RWPE2 (cell line): Measurements from ENCODE around the gene CSNK1D.
A peak's percentile ranks its signal among the peaks of the same experiment; 100 is the strongest.

Experiments used
- ATAC-seq: fragments of 200-7000 bp; cut with Tn5 transposase; 3 replicates; pipeline ENCODE4 v1.9.1; 2021; ENCODE audit warnings: low read depth
- DNase-seq: peaks from one replicate; pipeline ENCODE4 v3.0.0-alpha.2; 2020; ENCODE audit warnings: low spot score
- H3K27ac ChIP-seq: fragments of 450-650 bp; 2 replicates; pipeline ENCODE4 v1.5.1; 2017; ENCODE audit warnings: mild to moderate bottlenecking; ENCODE audit not compliant: poor library complexity, severe bottlenecking
- H3K27me3 ChIP-seq: fragments of 250-450 bp; sonication (Bioruptor Pico); 2 replicates; pipeline ENCODE4 v1.5.1; 2021; ENCODE audit warnings: mild to moderate bottlenecking, moderate library complexity; ENCODE audit not compliant: insufficient read depth, poor library complexity, severe bottlenecking
- H3K36me3 ChIP-seq: fragments of 250-450 bp; sonication (Bioruptor Pico); 2 replicates; pipeline ENCODE4 v1.5.1; 2020; ENCODE audit warnings: low read depth, mild to moderate bottlenecking, moderate library complexity
- H3K4me1 ChIP-seq: fragments of 250-450 bp; sonication (Bioruptor Pico); 2 replicates; pipeline ENCODE4 v1.5.1; 2021; ENCODE audit warnings: mild to moderate bottlenecking, moderate library complexity; ENCODE audit not compliant: insufficient read depth, poor library complexity, severe bottlenecking
- H3K4me3 ChIP-seq: fragments of 250-450 bp; sonication (Bioruptor Pico); 2 replicates; pipeline ENCODE4 v1.5.1; 2021; ENCODE audit warnings: mild to moderate bottlenecking, moderate library complexity; ENCODE audit not compliant: severe bottlenecking
- H3K9me3 ChIP-seq: fragments of 250-450 bp; sonication (Bioruptor Pico); 2 replicates; pipeline ENCODE4 v1.5.1; 2021; ENCODE audit warnings: mild to moderate bottlenecking, moderate library complexity; ENCODE audit not compliant: severe bottlenecking
- CTCF ChIP-seq: fragments of 450-650 bp; IDR thresholded peaks from one replicate; pipeline ENCODE4 v1.5.1; 2017; ENCODE audit warnings: mild to moderate bottlenecking, moderate library complexity; ENCODE audit not compliant: poor library complexity, severe bottlenecking

Gene CSNK1D

GRCh38 chr17:82272495-82273326, 789 bp downstream of the CSNK1D start:
- Histone ChIP-seq H3K4me1 (peaks cover 39% of the 10 kb centered on the region), H3K36me3 (peaks cover 43% of the 10 kb centered on the region), H3K4me3 (peak overlapping the region; percentile 55), H3K9me3 (no peaks in the 10 kb centered on the region), H3K27me3 (no peaks in the 10 kb centered on the region), H3K27ac (peak overlapping the region; percentile 92)
- TF ChIP-seq CTCF = no peak
- ATAC-seq = no peak
- DNase-seq = no peak

GRCh38 chr17:82271401-82271800, 2.1 kb downstream of the CSNK1D start:
- peaks cover 53% of the 10 kb centered on the region for H3K36me3 ChIP-seq
- H3K9me3 ChIP-seq = no peaks in the 10 kb centered on the region
- ATAC-seq (no peak), DNase-seq (no peak)
- peaks cover 47% of the 10 kb centered on the region for H3K4me1 ChIP-seq
- no peaks in the 10 kb centered on the region for H3K27me3 ChIP-seq
- H3K4me3 ChIP-seq = no peak overlapping the region
- TF ChIP-seq CTCF = no peak
- peak overlapping the region; percentile 92 for H3K27ac ChIP-seq

- H3K27me3 ChIP-seq = no peaks in the 10 kb centered on the region
- DNase-seq (no peak), ATAC-seq (no peak)
- H3K4me3 ChIP-seq = no peak overlapping the region
- H3K27ac ChIP-seq = peak overlapping the region; percentile 92
- no peaks in the 10 kb centered on the region for H3K9me3 ChIP-seq
- H3K36me3 ChIP-seq = peaks cover 61% of the 10 kb centered on the region
- TF ChIP-seq CTCF = no peak
- H3K4me1 ChIP-seq = peaks cover 47% of the 10 kb centered on the region
Measured at GRCh38 chr17:82270651-82271050, 2.8 kb downstream of the CSNK1D start.

GRCh38 chr17:82269882-82270500, 3.5 kb downstream of the CSNK1D start:
- no peak for DNase-seq
- H3K9me3 ChIP-seq = no peaks in the 10 kb centered on the region
- no peak overlapping the region for H3K4me3 ChIP-seq
- H3K4me1 ChIP-seq = peaks cover 47% of the 10 kb centered on the region
- ATAC-seq = no peak
- H3K27ac ChIP-seq = peak overlapping the region; percentile 92
- peaks cover 67% of the 10 kb centered on the region for H3K36me3 ChIP-seq
- TF ChIP-seq CTCF = no peak
- H3K27me3 ChIP-seq = no peaks in the 10 kb centered on the region
